ENCODE results near the gene CFAP45.

DNA sequence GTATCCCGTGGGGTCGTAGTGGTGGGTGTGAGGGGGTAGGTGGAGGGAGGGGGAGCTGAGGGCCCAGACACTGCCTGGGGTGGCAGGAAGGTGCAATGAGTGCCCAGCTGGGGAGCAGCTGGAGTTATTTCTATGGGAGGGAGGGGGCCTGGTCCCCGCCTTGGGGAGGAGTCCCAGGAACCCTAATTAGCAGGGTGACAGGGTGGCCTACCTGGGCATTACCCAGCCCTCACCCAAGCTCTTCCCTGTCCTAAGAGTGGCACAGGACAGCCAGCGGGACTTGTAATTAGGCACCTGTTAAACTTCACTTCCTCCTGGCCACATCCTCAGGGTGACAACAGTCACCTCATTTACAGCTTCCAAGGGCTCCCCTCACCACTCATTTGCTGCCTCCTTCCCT, 37.4 kb downstream of the CFAP45 start, which contains the start of gene VSIG8:
- no peak for TF ChIP-seq ESRRA (CRISPR knock-in tag; IDR thresholded peaks at IDR 0.05; ENCODE audit: borderline replicate concordance)
- no peak for TF ChIP-seq AFF4 (CRISPR knock-in tag; IDR thresholded peaks at IDR 0.05; ENCODE audit: borderline replicate concordance)
- TF ChIP-seq CTCF (IDR thresholded peaks at IDR 0.05): no peak
- TF ChIP-seq NR2C2 (CRISPR knock-in tag; IDR thresholded peaks at IDR 0.05): no peak
- TF ChIP-seq IRF1 (CRISPR knock-in tag; IDR thresholded peaks at IDR 0.05): no peak
- TF ChIP-seq CREB1 (CRISPR knock-in tag; IDR thresholded peaks at IDR 0.05): no peak
- no peak for TF ChIP-seq NFATC4 (CRISPR knock-in tag; IDR thresholded peaks at IDR 0.05)
- TF ChIP-seq GABPB1 (CRISPR knock-in tag; IDR thresholded peaks at IDR 0.05): no peak
- TF ChIP-seq, protein P1, sequence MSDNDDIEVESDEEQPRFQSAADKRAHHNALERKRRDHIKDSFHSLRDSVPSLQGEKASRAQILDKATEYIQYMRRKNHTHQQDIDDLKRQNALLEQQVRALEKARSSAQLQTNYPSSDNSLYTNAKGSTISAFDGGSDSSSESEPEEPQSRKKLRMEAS (CRISPR knock-in tag; IDR thresholded peaks at IDR 0.05): no peak
- TF ChIP-seq CBFB (CRISPR knock-in tag; IDR thresholded peaks at IDR 0.05; ENCODE audit: low read depth): no peak
- no peak for TF ChIP-seq USF2 (CRISPR knock-in tag; IDR thresholded peaks at IDR 0.05)
- no peak for TF ChIP-seq ATF1 (CRISPR knock-in tag; IDR thresholded peaks at IDR 0.05)
- TF ChIP-seq IRF2 (CRISPR knock-in tag; IDR thresholded peaks at IDR 0.05; ENCODE audit: borderline replicate concordance, low read depth): no peak
- TF ChIP-seq MLX (CRISPR knock-in tag; IDR thresholded peaks at IDR 0.05): no peak
